ENCODE data around the gene WEE1.
A peak's percentile ranks its signal among the peaks of the same experiment; 100 is the strongest.
"Not testable (repeated sequence)": the region's sequence is repeated elsewhere in the genome, so short reads cannot be mapped to it uniquely, and the experiment has no call there.

WEE1 gene

GRCh38 chr11:9573052-9573774 lies at the start of gene WEE1:
WEE1 (plus strand) TSS chr11:9573670; CDS start chr11:9573934, 264 bp downstream.
- DNase-seq (ENCODE audit: low spot score) = peak; percentile 96

- DNase-seq (ENCODE audit: low spot score) = no peak
These were observed 49.5 kb upstream of the WEE1 start for GRCh38 chr11:9524001-9524400.

GRCh38 chr11:9525116-9525515 lies 48.4 kb upstream of the WEE1 start:
- DNase-seq (ENCODE audit: low spot score) = no peak

- peak; percentile 70 for DNase-seq (ENCODE audit: low spot score)
These were observed 45.9 kb upstream of the WEE1 start for GRCh38 chr11:9527481-9528135.

- no peak for DNase-seq (ENCODE audit: low spot score)
These were observed 45.4 kb upstream of the WEE1 start for GRCh38 chr11:9528136-9528501.

GRCh38 chr11:9528573-9529333 lies 44.7 kb upstream of the WEE1 start:
- no peak for DNase-seq (ENCODE audit: low spot score)

GRCh38 chr11:9529334-9529650 lies 44.2 kb upstream of the WEE1 start:
- DNase-seq (ENCODE audit: low spot score) = no peak

- DNase-seq (ENCODE audit: low spot score) = no peak
These were observed 43.3 kb upstream of the WEE1 start for GRCh38 chr11:9530020-9530621.

- DNase-seq (ENCODE audit: low spot score) = no peak
These were observed 42.4 kb upstream of the WEE1 start for GRCh38 chr11:9530901-9531625.

- DNase-seq (ENCODE audit: low spot score) = no peak
These were observed 40.4 kb upstream of the WEE1 start for GRCh38 chr11:9533058-9533457.

- DNase-seq (ENCODE audit: low spot score) = no peak
These were observed 39.6 kb upstream of the WEE1 start for GRCh38 chr11:9533736-9534473.

- peak; percentile 39 for DNase-seq (ENCODE audit: low spot score)
These were observed 38.2 kb upstream of the WEE1 start for GRCh38 chr11:9535189-9535781.

- no peak for DNase-seq (ENCODE audit: low spot score)
These were observed 34.9 kb upstream of the WEE1 start for GRCh38 chr11:9538548-9538947.

- DNase-seq (ENCODE audit: low spot score) = not testable (repeated sequence)
These were observed 24.3 kb upstream of the WEE1 start for GRCh38 chr11:9549216-9549615.

GRCh38 chr11:9550191-9550628 lies 23.3 kb upstream of the WEE1 start:
- no peak for DNase-seq (ENCODE audit: low spot score)

- DNase-seq (ENCODE audit: low spot score) = no peak
These were observed 12.0 kb upstream of the WEE1 start for GRCh38 chr11:9561279-9561982.

GRCh38 chr11:9562716-9563115 lies 10.8 kb upstream of the WEE1 start:
- no peak for DNase-seq (ENCODE audit: low spot score)

GRCh38 chr11:9563196-9563730 lies 10.2 kb upstream of the WEE1 start:
- DNase-seq (ENCODE audit: low spot score) = no peak

GRCh38 chr11:9565822-9566560 lies 7.5 kb upstream of the WEE1 start:
- peak; percentile 100 for DNase-seq (ENCODE audit: low spot score)
